HG02642 (cell line): ENCODE results near the gene SAMD1.

Experiments
- ATAC-seq: cut with Tn5 transposase; IDR thresholded peaks from one replicate; pipeline ENCODE4 v1.9.1; 2021; ENCODE audit warnings: mild to moderate bottlenecking; ENCODE audit not compliant: unreplicated experiment, poor library complexity

SAMD1 gene

DNA sequence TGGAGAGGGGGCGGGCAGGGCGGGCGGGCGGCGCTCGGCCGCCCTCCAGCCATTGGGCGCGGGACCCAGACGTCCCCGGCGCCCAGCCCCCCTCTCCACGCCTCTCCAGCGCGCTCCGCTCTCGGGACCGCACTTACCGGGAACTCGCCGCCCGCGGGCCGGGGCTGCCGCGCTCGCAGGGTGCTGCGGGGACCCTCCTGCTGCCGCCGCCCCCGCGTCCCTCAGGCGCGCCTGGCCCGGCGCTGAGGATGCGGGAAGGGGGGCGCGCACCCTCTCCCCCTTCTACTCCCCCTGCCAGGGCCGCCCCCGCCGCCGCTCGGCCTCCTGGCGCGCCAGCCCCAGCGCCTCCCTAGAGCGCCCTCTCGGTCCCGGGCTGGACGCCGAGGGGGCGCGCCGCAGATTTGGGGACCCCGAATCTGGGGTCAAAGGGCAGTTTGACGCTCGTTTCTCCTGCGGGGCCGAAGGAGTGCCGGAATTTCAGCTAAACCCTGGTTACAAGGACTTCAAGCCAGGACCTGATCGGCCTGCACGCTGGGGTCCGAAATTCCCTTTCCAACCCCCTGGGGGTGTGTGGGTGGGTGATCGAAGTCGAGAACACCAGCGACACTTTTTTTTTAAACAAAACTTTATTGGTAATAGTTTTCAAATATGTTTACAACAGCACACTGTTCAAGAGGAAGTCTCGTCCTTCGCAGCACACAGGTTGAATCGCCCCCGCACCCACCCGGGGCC, 696 bp upstream of the SAMD1 start:
- ATAC-seq = peak; percentile 65

DNA sequence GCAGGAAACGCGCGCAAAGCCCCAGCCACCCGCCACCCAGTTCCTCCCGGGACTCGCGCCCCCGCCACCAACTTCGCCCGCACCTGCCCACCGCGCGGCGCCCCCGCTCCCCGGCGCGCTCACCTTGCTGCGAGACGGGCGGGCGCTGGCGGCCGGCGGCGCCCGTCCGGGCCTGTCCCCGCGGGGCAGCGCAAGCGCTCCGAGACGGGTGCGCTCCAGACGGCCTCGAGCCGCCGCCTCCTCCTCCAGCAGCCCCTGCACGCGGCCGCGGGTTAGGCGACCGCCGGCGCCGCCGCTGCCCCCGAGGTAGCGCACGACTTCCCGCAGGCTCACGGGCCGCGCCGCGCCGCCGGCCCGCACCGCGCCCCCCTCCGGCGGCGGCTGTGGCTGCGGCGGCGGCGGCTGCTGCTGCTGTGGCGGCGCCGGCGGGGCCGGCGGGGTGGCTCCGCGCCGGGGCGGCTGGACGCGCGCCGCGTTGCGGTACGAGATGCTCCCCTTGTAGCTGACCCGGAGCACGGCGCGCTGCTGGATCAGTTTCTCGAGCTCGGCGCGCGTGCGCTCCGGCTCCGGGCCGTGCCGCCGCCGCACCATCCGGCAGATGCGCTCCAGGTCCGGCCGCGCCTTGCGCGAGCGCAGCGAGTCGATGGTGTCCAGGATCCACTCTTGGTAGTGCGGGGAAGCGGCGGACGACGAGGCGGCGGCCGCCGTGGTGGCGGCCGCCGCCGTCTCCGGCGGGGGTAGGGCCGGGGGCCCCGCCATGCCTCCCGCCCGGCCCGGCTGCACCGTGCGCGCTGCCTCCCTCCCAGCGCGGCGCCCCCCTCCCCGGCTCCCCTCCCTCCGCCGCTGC, 666 bp downstream of the SAMD1 start:
- peak; percentile 20 for ATAC-seq

DNA sequence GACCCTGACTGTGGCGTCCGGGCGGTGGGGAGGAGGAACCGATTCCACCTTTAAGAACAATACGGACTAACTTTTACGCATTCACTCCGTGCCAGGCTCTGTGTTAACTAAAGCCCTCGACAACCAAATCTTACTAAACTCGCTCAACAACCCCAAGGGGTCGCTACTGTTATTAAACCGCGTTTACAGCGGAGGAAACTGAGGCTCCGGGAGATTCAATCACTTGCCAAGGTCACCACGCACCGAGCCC, 1.2 kb downstream of the SAMD1 start:
- no peak for ATAC-seq

DNA sequence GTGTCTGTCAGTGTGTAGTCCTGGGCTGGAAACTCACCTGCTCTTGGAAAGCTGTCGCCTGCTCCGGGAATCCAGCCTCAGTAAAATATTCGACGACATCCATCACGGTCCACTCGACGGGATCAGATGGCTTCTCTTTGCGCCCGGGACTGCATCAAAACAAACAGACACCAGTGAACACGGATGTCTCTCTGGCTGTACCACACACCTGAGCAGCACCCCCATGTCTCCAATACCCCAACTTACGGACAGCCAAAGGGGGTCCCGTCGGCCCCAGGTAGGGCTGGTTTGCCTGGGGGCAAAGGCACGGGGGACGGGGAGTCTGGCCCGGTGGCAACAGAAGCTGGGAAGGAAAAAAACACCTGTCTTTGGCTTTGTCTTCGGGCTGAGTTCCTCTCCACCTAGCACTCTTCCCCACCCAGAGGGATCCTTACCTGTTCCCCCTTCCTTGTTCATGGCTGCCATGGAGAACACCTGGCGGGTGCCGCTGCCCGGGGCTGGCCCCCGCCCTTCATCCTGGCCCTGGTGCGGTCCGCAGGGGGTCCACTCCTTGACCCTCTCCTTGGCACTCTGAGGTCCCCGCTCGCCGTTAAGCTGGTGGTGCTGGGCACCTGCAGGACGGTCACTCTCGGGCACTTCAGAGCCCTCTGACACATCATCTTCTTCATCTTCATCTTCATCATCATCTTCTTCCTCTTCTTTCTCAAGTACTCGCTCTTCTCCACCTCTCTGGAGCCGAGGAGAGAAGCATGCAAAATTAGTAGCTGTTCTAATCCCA, 1.7 kb downstream of the SAMD1 start:
- ATAC-seq = no peak

DNA sequence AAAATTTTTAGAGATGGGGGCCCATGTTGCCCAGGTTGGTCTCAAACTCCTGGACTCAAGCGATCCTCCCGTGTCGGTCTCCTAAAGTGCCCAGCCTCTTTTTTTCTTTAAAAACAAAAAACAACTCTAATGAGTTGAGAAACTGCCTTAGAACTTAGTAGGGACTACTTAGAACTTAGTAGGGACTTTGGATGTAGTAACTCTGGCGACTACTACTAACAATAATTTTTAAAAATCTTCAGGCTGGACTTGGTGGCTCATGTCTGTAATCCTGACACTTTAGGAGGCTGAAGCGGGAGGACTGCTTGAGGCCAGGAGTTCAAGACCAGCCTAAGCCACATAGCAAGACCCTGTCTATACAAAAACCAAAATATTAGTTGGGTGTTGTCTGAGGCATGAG, 4.5 kb downstream of the SAMD1 start:
- no peak for ATAC-seq

DNA sequence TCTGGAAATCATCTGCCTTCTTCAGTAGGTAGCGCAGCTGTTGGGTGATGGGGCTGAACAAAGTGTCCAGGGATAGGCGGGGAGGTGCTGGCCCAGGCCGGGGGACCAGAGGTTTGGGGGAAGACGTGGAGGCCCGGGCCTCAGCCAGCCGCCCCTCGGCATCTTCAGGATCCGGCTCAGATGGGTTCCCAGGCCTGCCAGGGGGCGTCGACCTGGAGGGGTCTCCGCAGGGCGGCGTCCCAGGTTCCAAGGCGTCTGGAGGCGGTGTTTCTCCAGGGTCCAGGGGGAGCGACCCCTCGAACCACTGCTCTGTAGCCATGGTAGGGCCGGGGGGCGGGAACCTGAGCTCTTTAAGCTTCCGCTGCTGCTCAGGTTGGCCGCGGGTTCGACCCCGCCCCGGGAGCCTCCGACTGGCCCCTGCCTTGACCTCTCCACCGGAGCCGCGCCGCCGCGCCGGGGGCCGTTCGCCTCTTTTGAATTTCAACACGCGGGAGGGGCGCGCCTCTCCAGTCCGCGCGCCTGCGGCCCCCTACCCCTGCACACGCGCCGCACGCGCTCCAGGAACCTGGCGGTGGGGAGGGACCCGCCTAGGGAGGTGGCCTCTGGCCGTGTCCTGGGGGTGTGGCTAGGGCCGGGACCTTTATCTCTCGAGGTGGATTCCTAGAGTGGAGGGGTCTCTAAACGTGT, 5.1 kb downstream of the SAMD1 start, which contains the start of gene C19orf67:
C19orf67 (minus strand) TSS at position 475 of the 687 bp plus-strand sequence; CDS start at position 319, 156 bp downstream.
- no peak for ATAC-seq

DNA sequence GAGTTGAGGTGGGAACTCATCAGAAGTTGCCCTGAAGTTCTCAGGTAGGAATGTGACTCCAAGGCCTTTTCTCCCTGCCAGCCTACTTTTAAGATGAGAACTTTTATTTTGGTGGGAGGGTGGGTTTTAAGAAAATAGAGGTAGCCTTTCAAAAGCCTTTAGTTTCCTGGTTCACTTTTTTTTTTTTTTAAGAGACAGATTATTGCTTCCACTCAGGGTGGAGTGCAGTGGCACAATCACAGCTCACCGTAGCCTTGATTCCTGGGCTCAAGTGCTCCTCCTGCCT, 7.9 kb downstream of the SAMD1 start:
- no peak for ATAC-seq

DNA sequence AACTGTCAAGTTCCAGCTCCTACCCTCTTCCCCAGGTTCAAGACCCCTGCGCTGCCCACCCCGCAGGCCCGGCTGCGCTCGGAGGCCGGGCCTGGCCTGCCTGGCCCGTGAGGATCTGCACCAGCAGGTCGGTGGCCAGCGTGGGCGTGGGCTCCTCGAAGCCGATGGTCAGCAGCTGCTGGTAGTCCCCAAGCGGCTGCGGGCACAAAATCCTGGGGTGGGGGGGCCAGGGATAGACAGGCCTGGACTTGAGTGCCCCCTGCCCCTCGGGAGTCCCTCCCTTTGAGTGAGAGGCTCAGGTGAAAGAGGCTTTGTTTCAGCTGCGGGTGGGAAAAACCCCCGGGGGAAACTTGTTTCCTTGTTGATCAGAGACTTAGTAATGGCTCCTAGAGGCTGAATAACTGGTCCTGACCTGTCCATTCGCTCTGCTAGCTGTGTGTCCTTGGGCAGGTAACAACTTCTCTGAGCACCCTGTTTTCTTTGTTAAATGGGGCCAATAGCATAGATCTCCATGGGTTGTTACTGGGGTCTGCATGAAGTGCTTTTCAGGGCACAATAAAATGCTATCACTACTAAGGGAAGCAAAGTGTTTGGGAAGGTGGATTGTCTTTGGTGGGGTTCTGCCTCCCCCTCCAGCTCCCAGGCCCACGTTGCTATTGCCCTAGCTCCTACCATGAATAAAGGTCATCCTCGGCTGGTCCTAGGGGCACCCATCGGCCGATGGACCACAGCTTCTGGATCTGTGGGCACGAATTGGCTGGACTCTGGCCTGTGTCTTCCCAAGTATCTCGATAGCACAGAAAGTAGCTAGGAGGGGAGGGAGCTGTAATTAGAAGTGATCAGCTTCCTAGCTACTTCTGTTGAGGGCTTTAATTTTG, 8.5 kb downstream of the SAMD1 start:
- ATAC-seq = peak; percentile 18

DNA sequence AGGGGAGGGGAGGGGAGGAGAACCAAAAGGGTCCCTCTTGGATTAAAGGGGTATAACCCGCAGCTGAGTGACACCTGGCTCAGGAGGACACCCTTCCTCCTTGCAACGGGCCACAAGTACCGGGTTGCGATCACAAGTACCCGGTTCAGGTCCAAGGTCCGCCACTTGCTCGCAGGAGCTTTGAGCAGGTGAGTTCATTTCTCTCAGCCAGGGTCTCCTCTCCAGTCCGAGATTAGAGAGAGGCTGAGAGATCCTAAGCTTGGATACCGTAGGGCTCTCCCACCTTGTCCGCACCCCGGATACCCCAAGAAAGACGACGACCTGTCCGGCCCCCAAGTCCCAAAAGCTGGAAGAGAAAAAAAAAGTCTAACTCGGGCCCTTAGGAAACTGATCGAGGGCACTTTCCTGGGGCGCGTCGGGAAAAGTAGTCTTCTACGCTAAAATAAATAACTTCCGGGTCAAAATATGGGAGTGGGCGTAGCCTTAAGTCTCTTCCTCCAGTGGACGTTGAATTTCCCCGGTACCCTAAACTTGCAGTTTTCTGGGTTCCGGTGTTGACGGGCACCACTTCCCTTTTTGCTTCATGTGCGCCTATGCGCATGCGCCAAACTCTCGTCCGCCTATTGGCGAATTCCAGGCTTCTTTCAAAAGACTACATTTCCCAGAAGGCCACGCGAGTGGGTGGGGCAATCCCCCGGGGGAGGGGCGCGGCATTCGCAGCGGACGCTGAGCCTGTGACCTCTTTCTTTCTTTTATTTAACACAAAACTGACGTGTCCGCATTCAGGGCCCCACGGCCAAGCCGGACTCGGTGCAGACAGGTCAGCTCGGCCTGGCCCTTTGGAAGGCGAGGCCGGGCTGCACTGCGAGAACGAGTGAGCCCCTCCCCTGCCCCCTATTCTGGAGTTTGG, 9.4 kb downstream of the SAMD1 start:
- peak; percentile 90 for ATAC-seq

DNA sequence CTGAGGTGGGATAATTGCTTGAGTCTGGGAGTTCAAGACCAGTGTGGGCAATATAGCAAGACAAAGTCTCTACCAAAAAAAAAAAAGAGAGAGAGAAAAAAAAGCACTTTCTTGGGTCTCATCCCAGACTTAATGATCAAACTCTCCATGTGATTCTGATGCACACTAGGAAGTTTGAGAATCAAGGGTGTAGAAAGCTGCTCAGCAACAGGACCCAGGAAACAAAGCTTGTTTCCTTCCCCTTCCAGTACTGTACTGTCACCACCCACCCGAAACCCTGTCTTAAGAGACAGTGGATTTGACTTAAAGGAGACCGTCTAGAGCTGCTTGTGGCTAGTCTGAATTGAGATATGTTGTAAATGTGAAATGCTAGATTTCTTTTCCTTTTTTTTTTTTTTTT, 12.1 kb downstream of the SAMD1 start:
- no peak for ATAC-seq

DNA sequence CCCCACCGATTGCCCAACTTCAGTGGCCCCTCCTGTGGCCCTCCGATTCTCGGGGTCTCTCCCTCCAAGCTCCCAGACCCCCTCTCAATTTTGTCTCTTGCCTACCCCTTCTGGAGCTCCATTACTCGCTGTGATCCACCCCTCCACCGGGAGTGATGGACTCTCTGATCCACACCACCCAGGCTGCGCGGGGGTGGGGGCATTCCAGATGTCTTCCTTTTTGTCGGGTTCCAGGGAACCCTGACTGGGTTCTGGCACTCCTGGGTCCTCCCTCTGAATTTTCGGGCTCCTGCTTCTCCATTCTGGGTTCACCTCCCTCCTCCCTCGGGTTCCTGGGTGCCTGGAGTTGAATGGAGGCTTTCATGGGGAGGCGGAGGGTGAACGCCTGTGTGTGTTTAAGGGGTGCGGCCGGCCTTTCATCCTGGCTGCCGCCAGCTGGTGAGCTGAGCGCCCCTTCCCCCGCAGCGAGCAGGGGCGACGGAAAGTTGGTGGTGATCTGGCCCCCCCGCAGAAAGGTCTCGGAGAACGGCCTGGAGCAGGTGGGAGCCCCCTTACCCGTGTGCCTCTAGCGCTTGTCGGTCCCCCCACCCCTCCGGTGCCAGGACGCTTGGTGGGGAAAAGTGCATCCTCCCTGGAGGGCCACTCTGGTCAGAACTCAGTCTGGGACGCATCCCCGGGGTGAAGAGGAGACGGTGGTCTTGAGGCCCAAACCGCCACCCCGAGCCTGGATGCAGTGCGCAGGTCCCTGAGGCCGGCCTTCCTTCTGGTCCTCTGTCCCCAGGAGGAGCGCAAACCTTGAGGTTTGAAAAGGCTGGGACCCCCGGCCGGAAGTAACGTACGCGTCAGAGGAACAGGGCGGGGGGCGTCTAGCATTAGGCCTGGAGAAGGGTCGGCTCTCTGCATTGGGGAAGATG, 16.4 kb downstream of the SAMD1 start:
- ATAC-seq = no peak

DNA sequence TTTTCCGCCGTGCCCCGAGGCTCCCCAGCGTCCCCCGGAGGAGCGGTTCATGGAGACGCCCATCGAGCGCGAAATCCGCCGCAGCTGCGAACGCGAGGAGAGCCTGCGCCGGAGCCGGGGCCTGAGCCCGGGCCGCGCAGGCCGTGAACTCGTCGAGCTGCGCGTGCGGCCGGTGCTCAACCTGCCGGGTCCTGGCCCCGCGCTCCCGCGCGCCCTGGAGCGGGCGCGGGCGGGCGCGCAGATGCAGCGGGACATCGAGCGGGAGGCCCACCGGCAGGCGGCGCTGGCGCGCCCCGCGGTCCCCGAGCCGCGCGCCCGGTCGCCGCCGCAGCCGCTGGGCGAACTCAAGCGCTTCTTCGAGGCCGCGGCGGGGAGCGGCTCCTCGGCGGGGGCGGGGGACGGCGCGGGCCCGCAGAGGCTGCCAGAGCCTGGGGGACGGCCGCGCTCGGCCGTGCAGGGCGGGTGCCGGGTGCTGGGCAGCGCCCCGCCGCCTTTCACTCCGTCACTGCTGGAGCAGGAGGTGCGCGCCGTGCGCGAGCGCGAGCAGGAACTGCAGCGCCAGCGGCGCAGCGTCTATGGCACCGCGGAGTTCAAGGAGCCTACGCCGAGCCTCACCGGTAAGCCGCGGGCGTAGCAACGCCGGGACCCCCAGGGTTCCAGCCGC, 17.2 kb downstream of the SAMD1 start:
- peak; percentile 67 for ATAC-seq

DNA sequence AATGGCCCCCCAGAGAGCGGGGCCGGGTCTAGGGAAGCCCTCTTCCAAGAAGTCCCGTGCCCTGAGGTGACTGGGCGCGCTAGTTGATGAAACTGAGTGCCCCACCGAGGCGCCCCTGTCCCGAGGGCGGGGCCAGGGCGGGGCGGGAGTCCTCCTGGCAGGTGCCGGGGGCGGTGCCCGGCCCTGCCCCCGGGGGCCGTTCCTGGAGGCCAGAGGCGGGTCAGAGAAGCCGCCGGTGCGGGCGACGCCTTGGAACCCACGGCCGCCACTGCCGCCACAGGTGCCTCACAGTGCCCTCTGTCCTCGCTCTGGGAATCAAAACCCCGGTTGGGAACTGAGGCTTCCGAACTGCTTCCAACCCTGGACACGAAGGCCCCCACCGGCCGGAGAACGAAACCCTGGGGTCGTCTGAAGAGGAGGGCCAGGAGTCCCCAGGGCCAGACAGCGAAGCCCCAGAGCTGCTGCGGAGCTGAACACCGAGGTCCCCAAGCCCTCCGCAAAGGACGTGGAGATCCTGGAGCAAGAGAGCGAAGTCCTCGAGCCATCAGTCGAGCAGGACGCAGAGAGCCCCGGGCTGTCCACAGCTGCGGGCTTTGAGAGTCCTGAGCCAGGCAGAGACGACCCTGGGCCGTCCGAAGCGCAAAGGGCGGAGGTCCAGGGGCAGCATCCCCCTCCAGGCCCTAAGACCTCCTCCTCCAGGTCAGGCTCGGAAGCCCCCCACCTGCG, 17.9 kb downstream of the SAMD1 start, which contains the start of gene MISP3:
MISP3 (plus strand) TSS at position 252 of the 726 bp plus-strand sequence. CDS start 524 bp downstream, outside the sequence.
- no peak for ATAC-seq

DNA sequence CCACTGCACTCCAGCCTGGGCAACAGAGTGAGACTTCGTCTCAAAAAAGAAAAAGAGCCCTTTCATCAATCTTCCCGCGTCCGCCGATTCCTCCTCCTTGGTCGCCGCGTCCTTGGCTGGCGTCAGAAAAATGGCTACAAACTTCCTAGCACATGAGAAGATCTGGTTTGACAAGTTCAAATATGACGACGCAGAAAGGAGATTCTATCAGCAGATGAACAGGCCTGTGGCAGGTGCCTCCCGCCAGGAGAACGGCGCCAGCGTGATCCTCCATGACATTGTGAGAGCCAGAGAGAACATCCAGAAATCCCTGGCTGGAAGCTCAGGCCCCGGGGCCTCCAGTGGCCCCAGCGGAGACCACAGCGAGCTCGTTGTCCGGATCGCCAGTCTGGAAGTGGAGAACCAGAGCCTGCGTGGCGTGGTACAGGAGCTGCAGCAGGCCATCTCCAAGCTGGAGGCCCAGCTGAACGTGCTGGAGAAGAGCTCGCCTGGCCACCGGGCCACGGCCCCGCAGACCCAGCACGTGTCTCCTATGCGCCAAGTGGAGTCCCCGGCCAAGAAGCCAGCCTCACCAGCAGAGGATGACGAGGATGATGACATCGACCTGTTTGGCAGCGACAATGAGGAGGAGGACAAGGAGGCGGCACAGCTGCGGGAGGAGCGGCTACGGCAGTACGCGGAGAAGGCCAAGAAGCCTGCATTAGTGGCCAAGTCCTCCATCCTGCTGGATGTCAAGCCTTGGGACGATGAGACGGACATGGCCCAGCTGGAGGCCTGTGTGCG, 20.1 kb downstream of the SAMD1 start:
- no peak for ATAC-seq

DNA sequence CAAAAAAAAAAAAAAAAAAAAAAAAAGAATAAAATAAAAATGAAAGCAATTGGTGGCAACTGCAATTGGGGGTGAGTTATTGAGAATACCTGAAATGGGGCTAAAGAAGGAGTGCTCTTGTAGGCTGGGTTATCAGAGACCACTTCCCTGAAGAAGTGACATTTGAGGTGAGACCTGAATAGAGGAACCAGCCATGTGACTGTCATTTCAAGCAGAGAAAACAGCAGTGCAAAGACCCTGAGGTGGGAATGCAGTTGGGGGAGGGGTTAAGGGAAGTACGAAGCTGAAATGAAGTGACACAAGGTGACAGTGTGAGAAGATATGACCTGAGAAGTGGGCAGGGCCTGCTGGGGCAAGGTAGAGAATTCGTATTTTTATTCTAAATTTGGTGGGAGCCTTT, 24.4 kb downstream of the SAMD1 start:
- no peak for ATAC-seq

DNA sequence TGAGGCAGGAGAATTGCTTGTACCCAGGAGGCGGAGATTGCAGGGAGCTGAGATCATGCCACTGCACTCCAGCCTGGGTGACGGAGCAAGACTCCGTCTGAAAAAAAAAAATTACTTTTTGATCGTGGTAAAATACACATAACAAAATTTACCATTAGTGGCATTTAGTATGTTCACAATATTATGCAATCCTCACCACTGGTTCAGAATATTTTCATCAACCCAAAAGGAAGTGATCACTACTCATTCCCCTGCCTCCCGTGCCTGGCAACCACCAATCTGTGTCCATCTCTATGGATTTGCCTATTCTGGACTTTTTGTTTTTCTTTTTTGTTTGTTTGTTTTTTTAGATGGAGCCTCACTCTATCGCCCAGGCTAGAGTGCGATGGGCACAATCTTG, 27.4 kb downstream of the SAMD1 start:
- no peak for ATAC-seq
